Mucosa of stomach (tissue), 1 donor: ENCODE measurements around the gene TANK.
"Not testable (repeated sequence)": the region's sequence is repeated elsewhere in the genome, so short reads cannot be mapped to it uniquely, and the experiment has no call there.

Experiments used
- H3K27me3 ChIP-seq: one replicate; pipeline ENCODE4 v1.7.0; 2013; ENCODE audit warnings: mild to moderate bottlenecking, low read length; ENCODE audit not compliant: control insufficient read depth, insufficient read depth
- H3K36me3 ChIP-seq: one replicate; pipeline ENCODE4 v1.7.0; 2013; ENCODE audit warnings: low read length; ENCODE audit not compliant: control insufficient read depth, insufficient read depth
- H3K4me1 ChIP-seq: one replicate; pipeline ENCODE4 v1.7.0; 2013; ENCODE audit warnings: mild to moderate bottlenecking, low read length; ENCODE audit not compliant: control insufficient read depth, insufficient read depth
- H3K4me3 ChIP-seq: one replicate; pipeline ENCODE4 v1.7.0; 2013; ENCODE audit warnings: low read length
- H3K9ac ChIP-seq: one replicate; pipeline ENCODE4 v1.7.0; 2013; ENCODE audit warnings: mild to moderate bottlenecking, low read length, moderate library complexity
- H3K9me3 ChIP-seq: one replicate; pipeline ENCODE4 v1.7.0; 2013; ENCODE audit warnings: mild to moderate bottlenecking, low read length, moderate library complexity; ENCODE audit not compliant: control insufficient read depth
- donor health status: Pancreatic carcinoma.

The TANK gene

DNA sequence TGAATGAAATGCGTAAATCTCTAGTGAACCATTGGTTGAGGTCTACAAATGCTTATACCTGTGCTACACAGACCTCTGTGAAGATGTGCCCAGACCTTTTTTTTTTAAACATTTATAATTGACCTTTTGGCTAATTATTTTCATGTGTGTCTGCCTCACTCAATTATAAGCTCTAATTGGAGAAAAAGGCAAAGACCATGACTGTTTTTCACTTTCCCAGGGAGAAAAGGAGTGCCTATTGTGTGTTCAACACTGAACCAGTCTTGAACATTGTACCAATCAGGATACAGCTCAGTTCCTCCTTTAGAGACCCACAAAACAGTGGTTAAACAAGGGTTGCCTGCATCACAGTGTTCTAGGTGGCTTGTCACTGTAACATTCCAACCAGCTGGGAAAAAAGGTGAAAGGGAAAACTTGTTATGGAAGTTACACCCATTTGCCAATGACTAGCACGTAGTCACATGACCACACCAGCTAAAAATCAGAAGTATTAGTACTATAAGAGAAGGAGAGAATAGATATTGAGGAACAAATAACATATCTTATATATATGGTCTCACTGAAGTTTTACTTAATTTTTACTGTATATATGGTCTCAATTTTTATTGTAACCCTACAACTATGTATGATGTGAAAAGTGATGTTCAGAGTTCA is 13.4 kb downstream of the TANK start:
- Histone ChIP-seq H3K36me3 (no peaks in the 10 kb centered on the region), H3K4me1 (no peaks in the 10 kb centered on the region), H3K9me3 (no peaks in the 10 kb centered on the region), H3K4me3 (no peak overlapping the region), H3K9ac (no peak overlapping the region), H3K27me3 (no peaks in the 10 kb centered on the region)

- H3K4me3 ChIP-seq: no peak overlapping the region
- no peaks in the 10 kb centered on the region for H3K9me3 ChIP-seq
- no peaks in the 10 kb centered on the region for H3K27me3 ChIP-seq
- no peaks in the 10 kb centered on the region for H3K4me1 ChIP-seq
- no peaks in the 10 kb centered on the region for H3K36me3 ChIP-seq
- no peak overlapping the region for H3K9ac ChIP-seq
Measured at GRCh38 chr2:161177969-161178368, 17.7 kb downstream of the TANK start.

DNA sequence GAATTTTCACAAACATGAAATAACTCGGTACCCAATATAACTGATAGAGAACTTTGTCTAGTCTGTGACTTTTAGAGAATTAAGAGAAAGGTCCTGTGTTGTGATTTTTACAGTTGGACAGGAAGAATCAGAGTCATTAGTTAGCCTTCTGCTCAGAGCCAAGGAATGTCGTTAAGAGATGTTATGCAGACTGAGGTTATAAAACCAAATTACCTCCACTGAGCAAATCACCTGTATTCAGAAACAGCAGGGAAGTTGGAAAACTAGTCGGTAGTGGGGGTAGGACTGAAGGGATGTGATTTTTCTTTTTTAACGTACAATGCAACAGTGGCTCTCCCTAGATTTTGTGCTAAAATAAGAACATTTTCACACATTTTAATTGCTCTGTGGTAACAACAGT is 18.5 kb downstream of the TANK start:
- Histone ChIP-seq H3K27me3 (no peaks in the 10 kb centered on the region), H3K9ac (no peak overlapping the region), H3K4me1 (no peaks in the 10 kb centered on the region), H3K4me3 (no peak overlapping the region), H3K36me3 (no peaks in the 10 kb centered on the region), H3K9me3 (no peaks in the 10 kb centered on the region)

DNA sequence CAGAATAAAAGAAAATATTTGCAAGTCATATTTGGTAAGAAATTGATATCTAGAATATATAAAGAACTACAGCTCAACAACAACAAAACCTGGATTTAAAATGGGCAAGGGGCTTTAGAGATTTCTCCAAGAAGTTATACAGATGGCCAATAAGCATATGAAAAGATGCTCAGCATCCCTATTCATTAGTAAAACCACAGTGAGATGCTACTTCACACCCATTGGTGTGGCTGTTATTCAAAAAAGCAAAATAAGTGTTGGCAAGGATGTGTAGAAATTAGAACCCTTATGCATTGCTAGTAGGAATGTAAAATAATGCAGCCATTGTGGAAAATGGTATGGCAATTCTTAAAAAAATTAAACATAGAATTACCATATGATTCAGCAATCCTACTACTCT is 29.8 kb downstream of the TANK start:
- Histone ChIP-seq H3K4me1 (no peaks in the 10 kb centered on the region), H3K36me3 (no peaks in the 10 kb centered on the region), H3K9me3 (no peaks in the 10 kb centered on the region), H3K9ac (no peak overlapping the region), H3K4me3 (no peak overlapping the region), H3K27me3 (no peaks in the 10 kb centered on the region)

GRCh38 chr2:161195602-161196001 is 35.4 kb downstream of the TANK start:
- H3K36me3 ChIP-seq, H3K4me1 ChIP-seq, H3K9ac ChIP-seq, H3K9me3 ChIP-seq, H3K4me3 ChIP-seq, H3K27me3 ChIP-seq: not testable (repeated sequence)

DNA sequence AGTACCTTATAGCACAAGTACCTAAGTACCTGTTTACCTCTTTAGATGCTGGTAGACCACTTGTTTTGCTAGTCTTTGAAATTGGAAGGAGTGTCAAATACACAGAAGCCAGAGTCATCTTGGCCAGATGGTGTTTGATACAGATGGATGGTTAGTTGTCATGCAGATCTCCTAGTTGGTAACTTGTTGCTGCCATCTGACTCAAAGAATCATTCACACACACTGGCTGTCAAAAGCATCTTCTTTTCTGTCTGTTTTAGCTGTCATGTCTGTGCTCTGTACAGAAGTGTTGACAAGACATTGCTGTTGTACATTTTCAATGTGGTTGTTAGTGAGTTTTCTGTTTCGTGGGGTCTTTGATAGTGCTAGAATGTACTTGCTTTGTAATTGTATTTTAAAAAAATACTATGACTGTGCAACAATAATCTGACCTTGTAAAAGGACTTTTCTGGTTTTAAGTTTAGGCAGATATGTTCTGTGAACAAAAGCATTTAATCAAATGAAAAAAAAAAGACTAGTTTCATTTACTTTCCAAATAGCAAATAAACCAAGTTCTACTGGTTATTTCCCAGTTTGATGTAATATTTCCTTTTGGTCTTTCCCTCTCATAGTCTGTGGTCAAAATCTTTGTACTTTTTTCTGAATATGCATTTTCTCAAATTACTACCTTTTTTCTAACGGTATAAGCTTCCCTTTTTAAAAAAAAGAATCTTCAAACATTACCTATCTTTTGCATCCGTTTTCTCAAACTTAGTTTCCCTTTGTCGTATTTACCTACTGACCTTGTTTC is 39.9 kb downstream of the TANK start:
- no peak overlapping the region for H3K4me3 ChIP-seq
- H3K4me1 ChIP-seq: no peaks in the 10 kb centered on the region
- no peaks in the 10 kb centered on the region for H3K27me3 ChIP-seq
- no peaks in the 10 kb centered on the region for H3K9me3 ChIP-seq
- H3K36me3 ChIP-seq: peaks cover 3% of the 10 kb centered on the region
- H3K9ac ChIP-seq: no peak overlapping the region

GRCh38 chr2:161204846-161205245 is 44.6 kb downstream of the TANK start:
- no peaks in the 10 kb centered on the region for H3K9me3 ChIP-seq
- no peak overlapping the region for H3K9ac ChIP-seq
- H3K36me3 ChIP-seq: peaks cover 3% of the 10 kb centered on the region
- no peaks in the 10 kb centered on the region for H3K4me1 ChIP-seq
- no peaks in the 10 kb centered on the region for H3K27me3 ChIP-seq
- H3K4me3 ChIP-seq: no peak overlapping the region

GRCh38 chr2:161206471-161207032 is 46.3 kb downstream of the TANK start:
- Histone ChIP-seq H3K4me1 (no peaks in the 10 kb centered on the region), H3K36me3 (peaks cover 3% of the 10 kb centered on the region), H3K9me3 (no peaks in the 10 kb centered on the region), H3K27me3 (no peaks in the 10 kb centered on the region), H3K9ac (no peak overlapping the region), H3K4me3 (no peak overlapping the region)

GRCh38 chr2:161207941-161208340 is 47.7 kb downstream of the TANK start:
- H3K36me3 ChIP-seq: peaks cover 3% of the 10 kb centered on the region
- no peak overlapping the region for H3K9ac ChIP-seq
- no peaks in the 10 kb centered on the region for H3K27me3 ChIP-seq
- H3K4me1 ChIP-seq: no peaks in the 10 kb centered on the region
- H3K4me3 ChIP-seq: no peak overlapping the region
- H3K9me3 ChIP-seq: no peaks in the 10 kb centered on the region

DNA sequence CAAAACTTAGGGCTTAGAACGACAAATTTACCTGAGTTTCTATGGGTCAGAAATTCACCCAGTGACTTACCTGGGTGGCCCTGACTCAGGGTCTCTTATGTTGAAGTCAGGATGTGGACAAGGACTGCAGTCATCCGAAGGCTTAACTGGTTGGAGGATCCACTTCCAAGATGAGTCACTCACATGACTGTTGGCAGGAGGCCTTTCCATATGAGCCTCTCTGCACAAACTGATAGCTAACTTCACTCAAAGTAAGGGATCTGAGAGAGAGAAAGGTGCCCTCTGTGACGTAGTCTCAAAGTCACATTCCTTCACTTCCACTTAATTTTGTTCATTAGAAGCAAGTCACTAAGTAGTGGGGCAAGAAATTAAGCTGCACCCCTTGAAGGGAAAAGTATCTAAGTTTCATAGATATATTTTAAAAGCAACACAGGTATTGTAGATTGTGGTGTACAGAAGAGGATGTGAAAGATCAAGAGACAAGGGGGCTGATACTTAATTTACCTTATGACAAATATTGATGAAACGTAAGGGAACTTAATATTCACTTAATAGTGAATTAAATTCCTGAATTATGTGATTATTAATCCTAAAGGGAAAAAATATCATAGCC is 48.4 kb downstream of the TANK start:
- H3K4me1 ChIP-seq: no peaks in the 10 kb centered on the region
- no peaks in the 10 kb centered on the region for H3K27me3 ChIP-seq
- no peaks in the 10 kb centered on the region for H3K9me3 ChIP-seq
- H3K36me3 ChIP-seq: peaks cover 3% of the 10 kb centered on the region
- H3K4me3 ChIP-seq: no peak overlapping the region
- no peak overlapping the region for H3K9ac ChIP-seq

- Histone ChIP-seq H3K9ac (no peak overlapping the region), H3K4me3 (no peak overlapping the region), H3K27me3 (no peaks in the 10 kb centered on the region), H3K9me3 (no peaks in the 10 kb centered on the region), H3K36me3 (peaks cover 2% of the 10 kb centered on the region), H3K4me1 (no peaks in the 10 kb centered on the region)
Measured at GRCh38 chr2:161209902-161210301, 49.7 kb downstream of the TANK start.

DNA sequence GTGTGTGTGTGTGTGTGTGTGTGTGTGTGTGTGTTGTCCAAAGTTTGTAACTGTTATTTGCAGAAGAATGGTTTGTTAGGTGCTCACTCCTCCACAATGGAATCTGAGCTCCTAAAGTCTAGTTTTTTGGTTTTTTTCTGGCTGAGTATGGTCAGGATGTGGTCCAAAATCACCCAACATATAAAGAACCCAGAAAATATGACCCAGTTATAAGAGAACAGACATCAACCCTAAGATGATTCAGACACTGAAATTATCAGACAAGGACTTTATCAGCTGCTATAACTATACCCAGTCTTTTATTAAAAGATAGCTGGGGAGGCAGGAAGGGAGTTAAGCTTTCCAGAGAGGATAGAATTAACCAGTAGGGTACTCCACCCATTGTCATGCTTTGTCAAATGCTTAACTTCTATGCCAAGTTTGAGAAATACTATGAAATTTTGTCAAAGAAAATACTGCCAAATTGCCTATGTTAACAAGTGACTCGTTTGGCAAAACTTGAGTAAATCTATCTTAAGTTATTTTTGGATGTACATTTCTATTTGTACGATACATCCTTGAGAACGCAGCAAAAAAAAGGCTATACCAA is 57.5 kb downstream of the TANK start:
- Histone ChIP-seq H3K4me1 (no peaks in the 10 kb centered on the region), H3K4me3 (no peak overlapping the region), H3K9me3 (no peaks in the 10 kb centered on the region), H3K27me3 (no peaks in the 10 kb centered on the region), H3K9ac (no peak overlapping the region), H3K36me3 (no peaks in the 10 kb centered on the region)
